ENCODE results near the gene EAF1.

DNA sequence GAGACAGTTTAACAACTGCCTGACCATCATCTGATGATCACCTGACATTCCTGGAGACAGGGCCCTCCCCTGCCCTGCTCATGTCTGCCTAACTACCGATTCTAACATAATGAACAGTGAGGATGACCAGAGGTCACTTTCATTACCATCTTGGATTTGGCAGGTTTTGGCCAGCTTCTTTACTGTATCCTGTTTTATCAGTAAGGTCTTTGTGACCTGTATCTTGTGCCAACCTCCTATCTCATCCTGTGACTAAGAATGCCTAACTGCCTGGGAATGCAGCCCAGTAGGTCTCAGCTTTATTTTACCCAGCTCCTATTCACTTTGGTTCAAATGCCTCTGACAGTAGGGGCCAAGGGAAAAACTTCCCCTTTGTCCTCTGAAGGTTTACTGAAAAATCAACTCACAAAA, 40.2 kb upstream of the EAF1 start:
- TF ChIP-seq FOXA1 (IDR thresholded peaks at IDR 0.05), result no peak
- no peak for TF ChIP-seq SP1 (IDR thresholded peaks at IDR 0.05)
- no peak for TF ChIP-seq SUZ12 (IDR thresholded peaks at IDR 0.05)
- no peak for TF ChIP-seq ELF4 (IDR thresholded peaks at IDR 0.05)
- TF ChIP-seq ARNT (IDR thresholded peaks at IDR 0.05), result no peak
- TF ChIP-seq BHLHE40 (IDR thresholded peaks at IDR 0.05; ENCODE audit: borderline replicate concordance), result no peak
- no peak for TF ChIP-seq HDGF (IDR thresholded peaks at IDR 0.05; ENCODE audit: borderline replicate concordance)

Measured in HEK293T (cell line).